Memory B cell (primary cell): ENCODE measurements around the gene SLC25A18.
A peak's percentile ranks its signal among the peaks of the same experiment; 100 is the strongest.

Experiments used
- ATAC-seq: fragments of 150-1000 bp; cut with Tn5 transposase; 2 replicates; pipeline ENCODE4 v1.10.0; 2021; ENCODE audit warnings: low read depth, mild to moderate bottlenecking, moderate library complexity
- DNase-seq, 2 donors: peaks; one replicate each; pipeline ENCODE4 v3.0.0; 2022; ENCODE audit warnings: low spot score in 2 of 2
- H3K27ac Mint-ChIP-seq: one replicate; pipeline ENCODE4 v1.8.0; 2022; ENCODE audit warnings: mild to moderate bottlenecking, moderate library complexity, mixed read lengths
- H3K27me3 Mint-ChIP-seq: one replicate; pipeline ENCODE4 v1.8.0; 2022; ENCODE audit warnings: mixed read lengths
- H3K36me3 Mint-ChIP-seq: one replicate; pipeline ENCODE4 v1.8.0; 2022; ENCODE audit warnings: mild to moderate bottlenecking, mixed read lengths
- H3K4me1 Mint-ChIP-seq: one replicate; pipeline ENCODE4 v1.8.0; 2022; ENCODE audit warnings: mixed read lengths
- H3K4me3 Mint-ChIP-seq: one replicate; pipeline ENCODE4 v1.8.0; 2022; ENCODE audit warnings: mild to moderate bottlenecking, moderate library complexity, mixed read lengths
- H3K9me3 Mint-ChIP-seq: one replicate; pipeline ENCODE4 v1.8.0; 2022; ENCODE audit warnings: mixed read lengths

Gene SLC25A18

GRCh38 chr22:17580441-17581031 is 17.2 kb downstream of the SLC25A18 start:
- Mint-ChIP-seq H3K4me1 (no peaks in the 10 kb centered on the region), H3K36me3 (no peaks in the 10 kb centered on the region), H3K4me3 (no peak overlapping the region), H3K27ac (no peak overlapping the region), H3K9me3 (no peaks in the 10 kb centered on the region), H3K27me3 (peaks cover 2% of the 10 kb centered on the region)
- DNase-seq: no peak
- ATAC-seq: no peak

- ATAC-seq: no peak
- no peak overlapping the region for H3K27ac Mint-ChIP-seq
- H3K9me3 Mint-ChIP-seq: no peaks in the 10 kb centered on the region
- no peaks in the 10 kb centered on the region for H3K36me3 Mint-ChIP-seq
- DNase-seq: no peak
- no peak overlapping the region for H3K4me3 Mint-ChIP-seq
- no peaks in the 10 kb centered on the region for H3K4me1 Mint-ChIP-seq
- H3K27me3 Mint-ChIP-seq: peaks cover 2% of the 10 kb centered on the region
Observed at GRCh38 chr22:17581056-17581455, 17.8 kb downstream of the SLC25A18 start.

- H3K4me1 Mint-ChIP-seq: no peaks in the 10 kb centered on the region
- no peak for DNase-seq
- no peak overlapping the region for H3K4me3 Mint-ChIP-seq
- H3K36me3 Mint-ChIP-seq: no peaks in the 10 kb centered on the region
- no peak for ATAC-seq
- H3K27me3 Mint-ChIP-seq: peaks cover 2% of the 10 kb centered on the region
- no peaks in the 10 kb centered on the region for H3K9me3 Mint-ChIP-seq
- no peak overlapping the region for H3K27ac Mint-ChIP-seq
Observed at GRCh38 chr22:17581631-17582030, 18.3 kb downstream of the SLC25A18 start.

GRCh38 chr22:17583151-17583550 is 19.9 kb downstream of the SLC25A18 start:
- Mint-ChIP-seq H3K27me3 (peaks cover 2% of the 10 kb centered on the region), H3K36me3 (no peaks in the 10 kb centered on the region), H3K27ac (no peak overlapping the region), H3K4me1 (no peaks in the 10 kb centered on the region), H3K9me3 (no peaks in the 10 kb centered on the region), H3K4me3 (no peak overlapping the region)
- ATAC-seq (no peak), DNase-seq (no peak)

- Mint-ChIP-seq H3K27ac (no peak overlapping the region), H3K36me3 (peaks cover 10% of the 10 kb centered on the region), H3K4me3 (no peak overlapping the region), H3K27me3 (peaks cover 2% of the 10 kb centered on the region), H3K4me1 (no peaks in the 10 kb centered on the region), H3K9me3 (no peaks in the 10 kb centered on the region)
- ATAC-seq (no peak), DNase-seq (no peak)
Observed at GRCh38 chr22:17586831-17587440, 23.6 kb downstream of the SLC25A18 start.

DNA sequence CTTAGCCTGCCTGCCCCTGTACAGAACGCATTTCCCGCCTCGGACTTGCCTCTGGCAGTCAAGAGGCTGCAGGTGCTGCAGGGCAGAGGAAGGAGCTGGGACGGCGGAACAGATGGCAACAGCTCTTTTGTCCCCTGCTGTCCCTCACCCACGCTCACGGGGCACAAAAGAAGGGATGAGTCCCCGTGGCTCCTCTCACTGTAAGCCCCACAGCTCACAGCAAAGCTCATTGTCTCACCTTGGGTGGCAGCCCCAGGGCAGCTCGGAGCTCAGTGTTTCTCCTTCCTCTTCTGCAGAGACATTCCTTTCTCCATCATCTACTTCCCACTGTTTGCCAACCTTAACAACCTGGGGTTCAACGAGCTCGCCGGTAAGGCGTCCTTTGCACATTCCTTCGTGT is 24.3 kb downstream of the SLC25A18 start:
- DNase-seq (no peak), ATAC-seq (no peak)
- no peaks in the 10 kb centered on the region for H3K4me1 Mint-ChIP-seq
- H3K4me3 Mint-ChIP-seq: no peak overlapping the region
- H3K27ac Mint-ChIP-seq: peak overlapping the region; percentile 41
- H3K36me3 Mint-ChIP-seq: peaks cover 15% of the 10 kb centered on the region
- H3K9me3 Mint-ChIP-seq: no peaks in the 10 kb centered on the region
- no peaks in the 10 kb centered on the region for H3K27me3 Mint-ChIP-seq

DNA sequence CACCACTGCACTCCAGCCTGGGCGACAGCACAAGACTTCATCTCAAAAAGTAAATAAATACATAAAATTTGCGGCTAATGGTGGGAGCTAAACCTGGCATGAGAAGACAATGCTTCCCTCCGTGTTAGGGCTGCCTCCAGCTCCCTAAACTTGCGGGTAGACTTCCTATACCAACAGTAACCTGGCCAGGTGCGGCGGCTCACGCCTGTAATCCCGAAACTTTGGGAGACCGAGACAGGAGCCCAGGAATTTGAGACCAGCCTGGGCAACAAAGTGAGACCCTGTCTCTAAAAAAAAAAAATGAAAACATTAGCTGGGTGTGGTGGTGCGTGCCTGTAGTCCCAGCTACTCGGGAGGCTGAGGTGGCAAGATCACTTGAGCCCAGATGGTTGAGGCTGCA is 25.3 kb downstream of the SLC25A18 start:
- Mint-ChIP-seq H3K4me1 (no peaks in the 10 kb centered on the region), H3K9me3 (no peaks in the 10 kb centered on the region), H3K27ac (no peak overlapping the region), H3K36me3 (peaks cover 21% of the 10 kb centered on the region), H3K4me3 (no peak overlapping the region), H3K27me3 (no peaks in the 10 kb centered on the region)
- no peak for ATAC-seq
- no peak for DNase-seq

DNA sequence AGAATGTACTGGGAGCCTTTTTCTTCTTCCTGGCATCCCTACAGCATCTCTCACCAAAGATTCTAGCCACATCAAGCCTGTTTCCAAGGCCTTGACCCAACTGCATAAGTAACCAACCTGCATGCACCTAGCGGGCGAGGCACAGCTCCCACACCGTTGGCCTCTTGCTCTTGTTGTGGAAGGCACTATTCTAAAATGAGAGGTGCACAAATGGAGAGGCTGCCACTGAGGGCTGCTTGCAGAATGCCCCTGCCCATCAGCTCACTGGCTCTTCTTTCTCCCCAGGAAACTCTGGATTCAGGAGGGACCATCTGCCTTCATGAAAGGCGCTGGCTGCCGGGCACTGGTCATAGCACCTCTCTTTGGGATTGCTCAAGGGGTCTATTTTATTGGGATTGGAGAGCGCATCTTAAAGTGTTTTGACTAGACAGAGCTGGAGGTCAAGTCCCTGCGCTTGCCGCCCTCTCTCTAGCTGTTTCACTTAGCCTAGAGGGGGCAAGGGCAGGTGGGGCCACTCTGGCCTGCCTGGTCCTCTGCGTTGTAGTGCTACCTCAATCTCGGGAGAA is 26.6 kb downstream of the SLC25A18 start:
- Mint-ChIP-seq H3K36me3 (peaks cover 24% of the 10 kb centered on the region), H3K4me3 (no peak overlapping the region), H3K9me3 (no peaks in the 10 kb centered on the region), H3K4me1 (peaks cover 8% of the 10 kb centered on the region), H3K27ac (no peak overlapping the region), H3K27me3 (no peaks in the 10 kb centered on the region)
- ATAC-seq: no peak
- no peak for DNase-seq

DNA sequence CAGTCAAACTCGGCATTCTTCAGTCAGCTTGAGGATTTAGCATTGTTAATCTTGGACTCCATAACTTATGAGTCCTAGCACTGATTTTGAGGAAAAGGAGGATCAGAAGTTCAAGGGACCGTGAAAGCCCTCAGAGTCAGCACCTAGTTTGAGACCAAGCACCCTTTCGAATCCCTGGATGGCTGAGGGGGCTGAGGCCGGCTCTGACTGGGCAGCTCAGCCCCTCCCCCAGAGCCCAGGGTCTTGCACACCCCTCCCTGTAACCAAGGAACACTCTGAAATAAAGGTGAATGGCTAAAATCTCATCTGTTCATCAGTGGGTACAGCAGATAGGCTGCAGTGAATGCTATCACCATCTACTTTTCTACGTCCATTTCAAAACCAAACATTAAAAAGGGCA is 27.3 kb downstream of the SLC25A18 start:
- peaks cover 15% of the 10 kb centered on the region for H3K4me1 Mint-ChIP-seq
- no peak overlapping the region for H3K4me3 Mint-ChIP-seq
- DNase-seq: no peak
- no peaks in the 10 kb centered on the region for H3K27me3 Mint-ChIP-seq
- H3K36me3 Mint-ChIP-seq: peaks cover 24% of the 10 kb centered on the region
- H3K27ac Mint-ChIP-seq: peak overlapping the region; percentile 14
- H3K9me3 Mint-ChIP-seq: no peaks in the 10 kb centered on the region
- no peak for ATAC-seq

GRCh38 chr22:17592201-17592600 is 28.9 kb downstream of the SLC25A18 start:
- H3K4me1 Mint-ChIP-seq: peaks cover 22% of the 10 kb centered on the region
- no peaks in the 10 kb centered on the region for H3K9me3 Mint-ChIP-seq
- ATAC-seq (no peak), DNase-seq (no peak)
- H3K27ac Mint-ChIP-seq: no peak overlapping the region
- H3K4me3 Mint-ChIP-seq: no peak overlapping the region
- H3K27me3 Mint-ChIP-seq: no peaks in the 10 kb centered on the region
- peaks cover 34% of the 10 kb centered on the region for H3K36me3 Mint-ChIP-seq

DNA sequence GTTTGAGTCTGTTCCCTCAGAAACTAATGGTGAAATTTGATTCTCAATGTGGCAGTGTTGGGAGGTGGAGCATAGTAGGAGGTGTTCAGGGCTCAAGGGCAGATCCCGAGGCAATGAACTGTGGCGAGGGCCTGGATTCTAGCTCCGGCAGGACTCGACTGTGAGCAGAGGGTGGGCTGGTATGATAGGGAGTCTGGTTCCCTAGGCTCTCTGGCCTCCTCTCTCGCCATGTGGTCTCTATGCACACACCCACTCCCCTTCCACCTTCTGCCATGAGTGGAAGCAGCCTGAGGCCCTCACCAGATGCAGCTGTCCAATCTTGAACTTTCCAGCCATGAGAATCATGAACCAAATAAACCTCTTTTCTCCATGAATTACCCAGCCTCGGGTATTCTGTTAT is 32.9 kb downstream of the SLC25A18 start:
- H3K27ac Mint-ChIP-seq: peak overlapping the region; percentile 83
- no peak for DNase-seq
- H3K4me3 Mint-ChIP-seq: peak overlapping the region; percentile 61
- H3K36me3 Mint-ChIP-seq: peaks cover 56% of the 10 kb centered on the region
- H3K9me3 Mint-ChIP-seq: no peaks in the 10 kb centered on the region
- H3K27me3 Mint-ChIP-seq: no peaks in the 10 kb centered on the region
- peaks cover 22% of the 10 kb centered on the region for H3K4me1 Mint-ChIP-seq
- ATAC-seq: no peak

GRCh38 chr22:17597217-17597616 is 33.9 kb downstream of the SLC25A18 start:
- DNase-seq (no peak), ATAC-seq (no peak)
- Mint-ChIP-seq H3K4me1 (peaks cover 22% of the 10 kb centered on the region), H3K36me3 (peaks cover 51% of the 10 kb centered on the region), H3K4me3 (no peak overlapping the region), H3K27ac (no peak overlapping the region), H3K27me3 (no peaks in the 10 kb centered on the region), H3K9me3 (no peaks in the 10 kb centered on the region)

GRCh38 chr22:17598318-17598717 is 35.0 kb downstream of the SLC25A18 start:
- no peaks in the 10 kb centered on the region for H3K9me3 Mint-ChIP-seq
- H3K27me3 Mint-ChIP-seq: no peaks in the 10 kb centered on the region
- no peak overlapping the region for H3K27ac Mint-ChIP-seq
- peaks cover 22% of the 10 kb centered on the region for H3K4me1 Mint-ChIP-seq
- no peak overlapping the region for H3K4me3 Mint-ChIP-seq
- peaks cover 43% of the 10 kb centered on the region for H3K36me3 Mint-ChIP-seq
- no peak for DNase-seq
- no peak for ATAC-seq

GRCh38 chr22:17601031-17601430 is 37.7 kb downstream of the SLC25A18 start:
- no peak for DNase-seq
- no peak for ATAC-seq
- Mint-ChIP-seq H3K36me3 (peaks cover 38% of the 10 kb centered on the region), H3K27me3 (no peaks in the 10 kb centered on the region), H3K9me3 (no peaks in the 10 kb centered on the region), H3K4me1 (peaks cover 4% of the 10 kb centered on the region), H3K4me3 (no peak overlapping the region), H3K27ac (peak overlapping the region; percentile 0)

GRCh38 chr22:17603668-17604067 is 40.4 kb downstream of the SLC25A18 start:
- no peak for DNase-seq
- Mint-ChIP-seq H3K27ac (no peak overlapping the region), H3K4me1 (no peaks in the 10 kb centered on the region), H3K4me3 (no peak overlapping the region), H3K36me3 (peaks cover 15% of the 10 kb centered on the region), H3K9me3 (no peaks in the 10 kb centered on the region), H3K27me3 (no peaks in the 10 kb centered on the region)
- no peak for ATAC-seq
